GM20000 (cell line): ENCODE data around the gene IFIT2.
"Not testable (repeated sequence)": the region's sequence is repeated elsewhere in the genome, so short reads cannot be mapped to it uniquely, and the experiment has no call there.

Experiments
- DNase-seq: peaks from one replicate; pipeline ENCODE4 v3.0.0; 2012; ENCODE audit warnings: low spot score
- TF ChIP-seq, protein P1 (sequence below): IDR thresholded peaks from 2 replicates; pipeline ENCODE4 v1.5.1; 2012; ENCODE audit warnings: mild to moderate bottlenecking, control low read depth; ENCODE audit errors: extremely low read depth, missing control alignments

The IFIT2 gene

DNA sequence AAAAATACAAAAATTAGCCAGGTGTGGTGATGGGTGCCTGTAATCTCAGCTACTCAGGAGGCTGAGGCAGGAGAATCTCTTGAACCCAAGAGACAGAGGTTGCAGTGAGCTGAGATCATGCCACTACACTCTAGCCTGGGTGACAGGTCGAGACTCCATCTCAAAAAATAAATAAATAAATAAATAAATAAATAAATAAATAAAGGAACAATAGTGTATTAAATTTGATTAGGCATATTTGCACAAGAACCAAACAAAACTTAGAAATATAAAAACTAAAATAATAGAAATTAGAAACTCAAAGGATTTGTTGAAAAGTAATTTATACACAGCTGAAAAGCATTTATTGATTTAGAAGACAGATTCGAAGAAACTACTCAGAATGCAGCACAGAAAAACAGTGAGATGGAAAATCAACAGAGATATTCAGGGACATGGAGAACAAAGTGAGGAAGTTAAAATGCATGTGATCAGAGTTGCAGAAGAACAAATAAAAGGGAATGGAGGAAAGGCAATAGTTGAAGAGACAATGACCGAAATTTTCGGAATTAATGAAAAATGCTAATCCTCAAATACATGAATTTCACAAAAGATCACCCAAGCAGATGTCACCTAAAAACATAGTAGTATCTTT lies 43.6 kb downstream of the IFIT2 start:
- TF ChIP-seq, protein P1, sequence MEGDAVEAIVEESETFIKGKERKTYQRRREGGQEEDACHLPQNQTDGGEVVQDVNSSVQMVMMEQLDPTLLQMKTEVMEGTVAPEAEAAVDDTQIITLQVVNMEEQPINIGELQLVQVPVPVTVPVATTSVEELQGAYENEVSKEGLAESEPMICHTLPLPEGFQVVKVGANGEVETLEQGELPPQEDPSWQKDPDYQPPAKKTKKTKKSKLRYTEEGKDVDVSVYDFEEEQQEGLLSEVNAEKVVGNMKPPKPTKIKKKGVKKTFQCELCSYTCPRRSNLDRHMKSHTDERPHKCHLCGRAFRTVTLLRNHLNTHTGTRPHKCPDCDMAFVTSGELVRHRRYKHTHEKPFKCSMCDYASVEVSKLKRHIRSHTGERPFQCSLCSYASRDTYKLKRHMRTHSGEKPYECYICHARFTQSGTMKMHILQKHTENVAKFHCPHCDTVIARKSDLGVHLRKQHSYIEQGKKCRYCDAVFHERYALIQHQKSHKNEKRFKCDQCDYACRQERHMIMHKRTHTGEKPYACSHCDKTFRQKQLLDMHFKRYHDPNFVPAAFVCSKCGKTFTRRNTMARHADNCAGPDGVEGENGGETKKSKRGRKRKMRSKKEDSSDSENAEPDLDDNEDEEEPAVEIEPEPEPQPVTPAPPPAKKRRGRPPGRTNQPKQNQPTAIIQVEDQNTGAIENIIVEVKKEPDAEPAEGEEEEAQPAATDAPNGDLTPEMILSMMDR = no peak
- DNase-seq = no peak

DNA sequence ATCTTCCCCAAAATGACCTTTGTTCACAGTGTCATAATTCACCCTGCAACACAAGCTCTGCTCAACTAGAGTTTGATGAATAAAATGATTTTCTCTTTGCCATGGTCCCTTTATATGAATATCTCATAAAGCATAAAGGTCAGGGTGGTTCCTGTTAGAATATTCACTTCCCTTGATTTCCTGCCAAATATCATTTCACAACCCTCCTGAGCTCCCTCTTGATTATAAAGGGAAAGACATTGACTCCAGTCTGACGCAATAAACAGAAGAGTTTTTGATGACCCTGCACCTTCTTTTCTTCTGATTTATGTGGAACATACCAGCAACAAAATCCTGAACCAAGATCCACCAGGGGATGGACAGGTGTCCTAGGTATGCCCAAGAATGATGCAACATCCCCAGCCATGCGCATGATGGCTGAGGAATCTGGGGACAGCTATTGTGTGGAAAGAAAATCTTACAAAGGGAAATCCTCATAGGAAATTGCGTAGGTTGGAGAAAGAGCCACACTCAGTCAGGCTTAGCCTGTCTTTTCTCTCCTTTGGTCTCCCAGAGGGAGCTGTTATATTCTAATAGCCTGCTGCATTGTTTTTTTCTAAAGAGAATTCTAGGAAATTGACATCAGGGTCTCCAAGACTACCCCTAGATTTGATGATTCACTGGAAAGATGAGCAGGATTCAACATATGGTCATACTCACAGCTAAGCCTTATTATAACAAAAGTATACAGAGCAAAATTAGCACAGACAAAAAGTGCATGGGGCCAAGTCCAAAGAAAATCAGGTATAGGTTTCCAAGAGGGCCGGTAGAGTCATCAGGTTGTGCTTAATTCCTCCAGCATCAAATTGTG lies 44.8 kb downstream of the IFIT2 start:
- no peak for DNase-seq
- TF ChIP-seq, protein P1 = no peak

DNA sequence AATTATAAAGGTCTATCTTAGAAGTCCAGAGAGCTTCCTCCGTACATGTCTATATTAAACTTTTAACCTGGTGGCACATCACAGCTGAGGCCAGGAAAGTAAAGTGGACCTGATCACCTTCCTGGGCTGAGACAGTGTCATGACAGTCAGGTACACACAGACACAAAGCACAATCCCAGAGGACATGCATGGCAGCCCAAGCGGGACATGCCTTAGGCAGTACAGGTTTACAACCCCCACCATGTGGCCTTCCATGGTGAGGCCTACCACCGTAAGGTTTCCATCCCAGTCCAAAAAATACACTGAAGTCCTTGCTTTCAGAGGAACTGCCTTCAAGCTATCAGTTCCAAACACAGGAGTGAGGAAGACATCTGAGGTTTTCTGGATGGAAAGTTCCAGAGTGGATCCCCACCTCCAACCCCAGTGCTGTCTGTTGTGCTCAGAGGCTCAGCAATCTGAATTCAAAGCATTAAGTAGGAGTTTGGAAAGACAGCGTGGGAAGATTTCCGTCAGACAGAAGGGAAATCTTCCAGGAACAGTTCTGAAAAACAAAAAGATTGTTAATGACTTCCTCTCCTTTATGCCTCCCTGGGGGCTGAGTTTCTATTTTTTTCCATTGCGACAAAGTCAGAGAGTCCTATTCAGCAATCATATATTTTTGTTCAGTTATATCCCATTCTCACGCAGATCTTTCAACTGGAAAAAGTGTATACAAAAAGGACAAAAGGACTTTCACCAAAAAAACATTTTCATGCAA lies 46.0 kb downstream of the IFIT2 start:
- no peak for DNase-seq
- TF ChIP-seq, protein P1 = no peak

DNA sequence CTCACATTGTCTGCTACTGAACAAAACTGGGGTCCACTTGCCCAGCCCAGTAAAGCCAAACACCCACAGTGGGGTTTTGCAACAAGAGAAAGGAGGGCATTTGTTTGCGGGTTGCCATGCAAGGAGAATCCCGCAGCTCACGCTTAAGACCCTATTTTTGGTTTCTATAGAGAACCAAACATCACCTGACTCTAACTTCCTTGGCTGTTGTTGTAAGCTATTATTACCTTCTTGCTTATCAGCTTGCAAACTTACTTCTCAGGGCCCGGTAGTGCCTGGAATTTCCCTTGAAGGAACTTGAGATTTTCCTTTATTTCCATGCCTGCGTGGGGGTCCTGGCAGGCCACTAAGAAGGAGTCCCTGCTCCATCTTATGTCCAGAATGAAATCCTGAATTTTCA lies 46.6 kb downstream of the IFIT2 start:
- DNase-seq = no peak
- TF ChIP-seq, protein P1 = no peak

DNA sequence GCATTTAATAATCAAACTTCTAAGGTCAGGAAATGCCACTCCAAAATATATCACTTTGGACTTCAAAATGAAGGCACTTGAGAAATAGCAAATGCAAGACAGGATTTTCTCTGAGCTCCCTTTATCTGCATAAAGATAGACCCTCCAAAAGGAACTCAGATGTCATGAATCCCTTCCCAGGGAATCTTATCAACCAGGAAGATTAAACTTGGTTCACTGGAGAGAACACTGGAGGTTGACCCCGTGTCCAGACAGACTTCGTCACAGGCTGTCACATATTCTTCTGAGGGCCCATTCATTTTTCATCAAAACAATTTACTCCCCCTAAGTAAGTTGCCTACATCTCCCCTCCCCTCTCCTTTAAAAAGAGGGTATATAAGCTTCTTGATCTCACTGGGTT lies 47.1 kb downstream of the IFIT2 start:
- no peak for DNase-seq
- TF ChIP-seq, protein P1 = no peak

DNA sequence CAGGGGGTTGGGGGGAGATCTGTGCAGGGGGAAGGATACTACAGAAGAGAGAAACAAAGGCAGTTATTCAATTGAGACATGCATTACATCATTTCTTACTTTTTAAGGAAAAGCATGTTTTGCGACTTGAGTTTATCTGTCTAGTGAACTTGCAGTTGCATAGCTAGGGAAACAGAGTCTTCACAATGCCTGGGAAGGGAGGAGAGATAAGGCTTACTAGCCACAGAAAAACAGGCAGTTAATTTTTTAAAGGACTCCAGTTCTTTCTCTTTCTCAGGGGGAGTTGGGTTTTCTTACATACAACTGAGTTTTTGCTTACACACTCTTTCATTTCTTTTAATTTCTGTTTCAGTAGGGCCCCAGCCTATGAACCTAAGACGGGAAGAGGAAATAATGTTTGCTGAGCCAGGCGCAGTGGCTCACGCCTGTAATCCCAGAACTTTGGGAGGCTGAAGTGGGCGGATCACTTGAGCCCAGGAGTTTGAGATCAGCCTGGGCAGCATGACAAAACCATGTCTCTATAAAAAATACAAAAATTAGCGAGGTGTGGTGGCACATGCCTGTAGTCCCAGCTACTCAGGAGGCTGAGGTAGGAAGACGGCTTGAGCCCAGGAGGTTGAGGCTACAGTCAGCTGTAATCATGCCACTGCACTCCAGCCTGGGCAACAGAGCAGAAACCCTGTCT lies 48.9 kb downstream of the IFIT2 start:
- DNase-seq = not testable (repeated sequence)

DNA sequence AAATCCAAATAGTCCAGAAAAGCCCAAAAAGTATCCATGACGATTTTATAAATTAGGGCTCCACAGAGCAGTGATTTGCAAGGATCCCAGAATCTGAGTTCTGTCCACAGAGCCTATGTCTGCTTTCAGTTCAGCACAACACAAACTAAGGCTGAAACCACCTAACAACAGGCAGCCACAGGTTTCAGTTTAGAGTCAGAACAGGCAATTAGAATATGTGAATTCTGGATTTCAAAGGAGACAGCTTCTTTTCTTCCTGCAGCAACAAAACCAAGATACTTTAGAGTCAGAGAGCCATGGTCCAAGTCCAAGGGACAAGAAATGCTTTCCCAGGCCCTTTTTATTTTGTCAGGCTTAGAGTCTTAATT lies 49.5 kb downstream of the IFIT2 start:
- DNase-seq = peak; percentile 58
- TF ChIP-seq, protein P1 = no peak
